Activated gamma-delta T cell treated with anti-CD3 and anti-CD28 coated beads, Interleukin-2, amount 50 U/mL, for 16 hours (primary cell): ENCODE measurements around the gene PNMA8C.

Experiments used
- DNase-seq: peaks from one replicate; pipeline ENCODE4 v3.0.0-alpha.2; 2020; ENCODE audit warnings: low read depth

PNMA8C gene

DNA sequence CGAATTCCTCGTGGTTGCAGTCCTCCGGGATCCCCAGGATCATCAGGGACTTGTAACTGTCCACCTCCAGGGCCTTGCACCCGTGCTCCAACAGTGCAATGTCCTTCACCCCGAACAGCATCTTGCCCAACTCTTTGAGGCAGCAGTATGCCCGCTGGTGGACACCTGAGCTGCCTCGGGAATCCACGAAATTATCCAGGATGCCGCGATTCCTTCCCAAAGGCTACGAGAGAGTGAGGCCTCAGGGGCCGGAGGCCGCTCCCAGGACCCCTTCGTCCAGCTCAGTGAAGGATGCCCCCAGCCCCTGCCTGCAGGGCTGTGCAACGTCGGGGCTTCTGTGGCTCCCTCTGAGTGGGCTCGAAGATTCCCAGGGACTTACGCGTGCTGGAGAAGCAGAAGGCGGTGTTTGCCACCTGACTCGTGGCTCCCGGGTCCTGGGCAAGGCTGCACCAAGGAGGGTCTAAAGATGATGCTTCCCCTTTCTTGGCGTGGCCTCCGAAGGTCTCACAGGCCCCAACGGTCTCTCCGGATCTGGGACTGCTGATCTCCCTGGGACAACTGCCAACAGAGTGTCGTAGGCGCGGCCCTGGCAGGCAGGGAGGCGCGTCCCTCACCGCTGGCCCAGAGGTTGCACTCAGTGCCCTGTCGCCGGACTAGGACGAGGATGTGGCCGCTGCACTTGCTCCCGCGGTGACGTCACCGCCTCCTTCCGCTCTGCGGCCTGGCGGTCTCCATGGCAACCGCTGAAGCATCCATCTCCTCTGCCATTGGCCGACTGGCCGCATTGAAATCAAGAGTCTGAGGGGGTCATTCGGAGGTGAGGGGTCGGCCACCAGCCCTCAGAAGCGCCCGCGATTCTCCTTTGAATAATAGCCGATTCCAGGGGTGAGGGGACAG, at the start of gene PNMA8C:
PNMA8C (minus strand) TSS at position 698 of the 897 bp plus-strand sequence; CDS start at position 121, 577 bp downstream.
- DNase-seq, result peak; percentile 31

- no peak for DNase-seq
These were observed 47.2 kb upstream of the PNMA8C start for GRCh38 chr19:46475986-46476385.

GRCh38 chr19:46474211-46474610, 45.5 kb upstream of the PNMA8C start:
- no peak for DNase-seq

DNA sequence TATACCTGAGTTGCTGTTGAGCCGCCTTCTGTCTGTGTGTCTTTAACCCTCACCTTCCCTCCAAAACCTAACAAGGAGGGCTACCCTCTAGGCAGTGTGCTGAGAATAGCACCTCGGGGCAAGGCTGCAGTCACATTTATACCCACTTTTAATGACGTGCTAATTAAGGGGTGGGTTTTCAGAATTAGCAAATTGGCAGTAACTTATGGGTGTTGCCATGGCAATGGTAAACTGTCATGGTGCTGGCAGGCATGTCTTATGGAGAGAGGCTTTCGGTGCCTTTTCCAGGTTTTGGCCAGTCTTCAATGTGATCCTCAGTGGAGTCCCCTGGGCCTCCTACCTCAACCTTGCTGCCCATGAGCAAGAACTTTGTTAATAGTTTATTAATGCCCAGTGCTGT, 43.9 kb upstream of the PNMA8C start:
- DNase-seq, result no peak

GRCh38 chr19:46471811-46472543, 43.2 kb upstream of the PNMA8C start:
- DNase-seq, result no peak

- no peak for DNase-seq
These were observed 42.5 kb upstream of the PNMA8C start, which contains the start of gene PNMA8A for GRCh38 chr19:46471116-46471733. TSS of gene PNMA8A (minus strand) at chr19:46471563. CDS start at chr19:46471035, 528 bp downstream.

- no peak for DNase-seq
These were observed 41.6 kb upstream of the PNMA8C start for GRCh38 chr19:46470376-46470775.

DNA sequence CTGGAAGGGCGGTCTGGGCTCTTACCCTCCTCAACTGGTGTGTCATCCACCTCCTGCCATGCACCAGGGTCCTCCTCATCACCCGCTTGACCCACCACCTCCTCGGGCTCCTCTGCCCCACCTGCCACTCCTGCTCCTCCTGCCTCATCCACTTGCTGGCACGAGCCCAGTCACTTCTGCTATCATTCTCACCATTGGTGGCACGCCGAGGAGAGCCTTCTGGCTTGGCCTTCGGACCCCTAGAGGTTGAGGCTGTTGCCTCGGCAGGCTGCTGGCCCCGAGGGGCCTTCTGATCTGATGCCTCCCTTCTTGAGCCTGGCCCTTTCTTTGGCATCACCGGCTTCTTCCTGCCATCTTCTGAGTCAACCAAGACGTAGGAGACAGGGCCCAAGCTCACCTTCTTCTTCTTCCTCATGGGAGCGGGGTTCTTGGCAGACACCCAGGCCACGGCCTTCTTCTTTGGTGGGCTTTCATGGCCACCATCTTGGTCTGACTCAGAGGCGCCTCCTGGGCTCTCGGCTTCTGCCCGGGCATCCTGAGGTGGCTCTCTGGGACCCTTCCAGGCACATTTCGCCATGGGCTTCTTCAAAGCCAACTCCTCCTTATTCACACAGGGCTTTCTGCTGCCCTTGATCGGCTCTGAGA, 40.9 kb upstream of the PNMA8C start:
- DNase-seq, result no peak

DNA sequence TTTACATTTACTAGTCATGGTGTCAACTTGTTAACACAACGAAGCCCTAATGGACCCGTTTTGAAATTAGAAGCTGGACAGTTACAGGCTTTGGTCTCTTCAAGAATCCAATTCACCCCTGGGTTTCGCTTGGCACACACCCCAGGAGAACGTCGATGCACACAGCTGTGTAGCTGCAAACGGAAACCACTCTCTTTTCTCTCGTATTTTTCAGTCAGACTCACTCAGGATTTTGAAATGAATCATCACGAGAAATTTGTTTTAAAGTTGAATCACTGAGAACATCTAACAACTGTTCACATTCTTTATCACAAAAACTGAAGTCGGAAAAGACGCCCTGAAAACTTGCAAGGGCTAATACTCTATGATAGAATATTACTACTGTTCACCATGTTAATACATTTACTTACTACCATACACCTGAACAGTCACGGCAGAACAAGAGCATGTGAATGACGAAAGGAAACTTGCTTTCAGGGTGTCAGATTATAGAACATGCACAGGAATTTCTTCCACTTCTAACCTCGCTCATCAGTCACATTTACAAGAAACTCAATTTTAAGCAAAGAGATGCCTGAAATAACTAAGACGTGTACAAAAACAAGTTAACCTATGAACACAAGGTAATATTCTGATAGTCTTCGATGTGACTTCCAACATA, 37.9 kb upstream of the PNMA8C start:
- DNase-seq, result no peak

- DNase-seq, result no peak
These were observed 34.8 kb upstream of the PNMA8C start for GRCh38 chr19:46463516-46463915.

GRCh38 chr19:46461537-46461936, 32.8 kb upstream of the PNMA8C start:
- DNase-seq, result no peak

DNA sequence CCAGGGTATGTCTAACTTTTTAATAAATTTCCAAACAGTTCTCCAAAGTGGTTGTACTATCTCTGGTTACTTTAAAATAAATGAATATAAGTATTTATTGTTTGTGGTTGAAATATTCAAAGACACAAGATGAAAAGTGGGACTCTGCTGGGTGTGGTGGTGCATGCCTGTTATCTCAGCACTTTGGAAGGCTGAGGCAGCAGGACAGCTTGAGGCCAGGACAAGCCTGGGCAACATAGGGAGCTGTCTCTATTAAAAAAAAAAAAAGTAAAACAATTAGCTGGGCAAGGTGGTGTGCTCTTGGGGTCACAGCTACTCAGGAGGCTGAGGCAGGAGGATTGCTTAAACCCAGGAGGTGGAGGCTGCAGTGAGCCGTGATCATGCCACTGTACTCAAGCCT, 32.2 kb upstream of the PNMA8C start:
- DNase-seq, result no peak

- DNase-seq, result no peak
These were observed 31.3 kb upstream of the PNMA8C start for GRCh38 chr19:46460055-46460454.

DNA sequence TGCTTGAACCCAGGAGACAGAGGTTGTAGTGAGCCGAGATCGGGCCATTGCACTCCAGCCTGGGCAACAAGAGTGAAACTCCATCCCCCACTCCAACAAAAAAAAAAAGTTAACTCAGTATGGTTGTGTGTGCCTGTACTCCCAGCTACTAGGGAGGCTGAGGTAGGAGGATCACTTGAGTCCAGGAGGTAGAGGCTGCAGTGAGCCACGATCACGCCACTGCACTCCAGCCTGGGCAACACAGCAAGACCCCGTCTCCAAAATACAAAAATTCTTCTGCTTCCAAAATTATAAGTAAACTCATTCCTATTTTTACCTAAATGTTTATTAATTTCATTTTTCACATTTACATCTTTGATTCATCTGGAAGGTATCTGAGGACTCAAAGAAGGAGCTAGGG, 28.2 kb upstream of the PNMA8C start:
- no peak for DNase-seq

DNA sequence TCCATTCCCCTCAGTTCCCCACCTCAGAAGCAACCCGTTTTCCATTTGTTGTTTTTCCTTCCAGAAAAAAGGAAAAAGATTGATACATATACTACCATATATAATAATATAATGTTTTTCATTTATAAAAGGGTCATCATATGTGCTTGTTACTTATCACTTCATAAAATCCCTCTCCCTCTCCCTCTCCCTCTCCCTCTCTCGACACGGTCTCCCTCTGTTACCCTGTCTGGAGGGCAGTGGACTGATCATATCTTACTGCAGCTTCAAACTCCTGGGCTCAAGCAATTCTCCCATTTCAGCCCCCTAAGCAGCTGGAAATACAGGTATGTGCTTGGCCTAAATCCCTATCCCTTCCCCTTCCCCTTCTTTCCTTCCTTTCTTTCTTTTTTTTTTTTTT, 25.5 kb upstream of the PNMA8C start:
- no peak for DNase-seq

- DNase-seq, result no peak
These were observed 24.9 kb upstream of the PNMA8C start for GRCh38 chr19:46453661-46454060.

- no peak for DNase-seq
These were observed 23.4 kb upstream of the PNMA8C start for GRCh38 chr19:46452186-46452585.

GRCh38 chr19:46451352-46451751, 22.6 kb upstream of the PNMA8C start:
- no peak for DNase-seq

- DNase-seq, result no peak
These were observed 22.0 kb upstream of the PNMA8C start for GRCh38 chr19:46450737-46451136.

- no peak for DNase-seq
These were observed 20.5 kb upstream of the PNMA8C start for GRCh38 chr19:46449228-46449627.

DNA sequence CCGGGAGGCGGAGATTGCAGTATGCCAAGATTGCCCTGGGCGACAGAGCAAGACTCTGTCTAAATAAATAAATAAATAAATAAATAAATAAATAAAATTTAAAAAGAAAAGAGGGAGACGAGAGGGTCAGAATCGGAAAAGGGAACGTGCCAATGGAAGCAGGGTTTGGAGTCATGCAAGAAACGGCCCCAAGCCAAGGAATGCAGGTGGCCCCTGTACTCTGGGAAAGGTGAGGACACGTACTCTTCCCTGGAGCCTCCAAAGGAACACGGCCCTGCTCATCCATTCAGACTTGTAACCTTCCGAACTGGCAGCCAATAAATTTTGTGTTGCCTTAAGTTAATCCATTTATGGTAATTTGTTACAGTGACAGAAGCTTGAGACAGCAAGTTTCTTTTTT, 19.9 kb upstream of the PNMA8C start:
- DNase-seq, result no peak

GRCh38 chr19:46447824-46448223, 19.1 kb upstream of the PNMA8C start:
- no peak for DNase-seq
